H1 (cell line): ENCODE results near the gene ATP5MC3. TPM values are rescaled to one million over a fixed set of nuclear protein-coding genes. Genes with fewer than 3 reads are reported as not detected.

ENCODE experiments used
- CTCF ChIA-PET: fragments of 300-600 bp; sonication (Branson Sonifier 250); formaldehyde crosslinking; loops from one replicate; lab custom pipeline; 2021; ENCODE audit not compliant: partially characterized antibody; lab: Charles Lee
- POLR2A ChIA-PET: fragments of 300-600 bp; sonication (Branson Sonifier 250); formaldehyde crosslinking; loops from one replicate; lab custom pipeline; 2021; ENCODE audit warnings: inconsistent platforms; ENCODE audit not compliant: partially characterized antibody; lab: Charles Lee
- DNase-seq, 2 experiments: peaks; one replicate each; pipeline versions ENCODE4 v3.0.0 to v3.0.0-alpha.2; 2010 to 2022; ENCODE audit warnings: low spot score in 2 of 2, low read depth in 1 of 2, mixed read lengths in 1 of 2
- FAIRE-seq: peaks from 2 replicates; lab custom pipeline; 2011; peaks lifted over from hg19 to GRCh38; lab: Jason Lieb, UNC
- H2AFZ ChIP-seq: 2 replicates; pipeline ENCODE4 v1.8.1; 2012; ENCODE audit warnings: low read length, inconsistent platforms
- H2AK5ac ChIP-seq: 2 replicates; pipeline ENCODE4 v1.6.1; 2013; ENCODE audit warnings: low read depth, low read length
- H2BK120ac ChIP-seq: replicated peaks from 2 replicates; pipeline ENCODE3; 2013; ENCODE audit warnings: low read depth, low read length, inconsistent platforms
- H2BK12ac ChIP-seq: 2 replicates; pipeline ENCODE4 v1.6.1; 2013; ENCODE audit warnings: low read depth, low read length
- H2BK15ac ChIP-seq: 2 replicates; pipeline ENCODE4 v1.6.1; 2013; ENCODE audit warnings: low read length
- H2BK20ac ChIP-seq: 2 replicates; pipeline ENCODE4 v1.6.1; 2013; ENCODE audit warnings: low read length
- H2BK5ac ChIP-seq: 2 replicates; pipeline ENCODE4 v1.6.1; 2013; ENCODE audit warnings: low read depth, low read length
- H3K14ac ChIP-seq: 2 replicates; pipeline ENCODE4 v1.6.1; 2013; ENCODE audit warnings: inconsistent platforms; ENCODE audit not compliant: insufficient read length
- H3K18ac ChIP-seq: 2 replicates; pipeline ENCODE4 v1.6.1; 2013; ENCODE audit warnings: low read length; ENCODE audit errors: extremely low read depth
- H3K23ac ChIP-seq: 2 replicates; pipeline ENCODE4 v1.6.1; 2013; ENCODE audit warnings: inconsistent platforms; ENCODE audit not compliant: insufficient read length
- H3K23me2 ChIP-seq: 2 replicates; pipeline ENCODE4 v1.6.1; 2013; ENCODE audit warnings: low read depth, low read length
- H3K27ac ChIP-seq: 2 replicates; pipeline ENCODE4 v1.6.1; 2011; ENCODE audit warnings: low read depth, low read length, inconsistent platforms
- H3K27me3 ChIP-seq, 4 experiments: replicated peaks in 1 of 4; 1 replicate in 1 of 4; 2 replicates in 3 of 4; pipeline versions ENCODE4 v1.6.1 to v1.8.1; 2011 to 2013; ENCODE audit warnings: low read length in 3 of 4, mild to moderate bottlenecking in 3 of 4, inconsistent platforms in 2 of 4, mixed read lengths in 2 of 4, moderate library complexity in 1 of 4; ENCODE audit not compliant: control insufficient read depth in 3 of 4, insufficient read depth in 3 of 4; ENCODE audit errors: extremely low read depth in 1 of 4
- H3K36me3 ChIP-seq, 4 experiments: 2 replicates each; pipeline versions ENCODE4 v1.6.1 to v1.8.1; 2011 to 2013; ENCODE audit warnings: mild to moderate bottlenecking in 4 of 4, low read length in 3 of 4, moderate library complexity in 2 of 4, control low read depth in 1 of 4, inconsistent platforms in 1 of 4; ENCODE audit not compliant: insufficient read depth in 4 of 4, control insufficient read depth in 2 of 4
- H3K4ac ChIP-seq: replicated peaks from 2 replicates; pipeline ENCODE3; 2013; ENCODE audit warnings: low read length, low read depth, mixed read lengths, inconsistent platforms; ENCODE audit not compliant: insufficient read length
- H3K4me1 ChIP-seq, 4 experiments: replicated peaks in 1 of 4; 1 replicate in 1 of 4; 2 replicates in 3 of 4; pipeline versions ENCODE4 v1.6.1 to v1.8.1; 2011 to 2013; ENCODE audit warnings: low read length in 3 of 4, inconsistent platforms in 2 of 4, mixed read lengths in 1 of 4; ENCODE audit not compliant: insufficient read depth in 4 of 4, control insufficient read depth in 3 of 4
- H3K4me2 ChIP-seq, 2 experiments: 2 replicates each; pipeline versions ENCODE4 v1.6.1 to v1.8.1; 2011 to 2013; ENCODE audit warnings: low read depth in 2 of 2, low read length in 2 of 2, control low read depth in 1 of 2, inconsistent platforms in 1 of 2, mild to moderate bottlenecking in 1 of 2; ENCODE audit not compliant: insufficient read depth in 1 of 2
- H3K4me3 ChIP-seq, 4 experiments: fragments of 200-600, 300-600 bp in 1 of 4; sonication (generic), shearing (Covaris generic), sonication (Bioruptor Twin) in 1 of 4; 2 replicates each; pipeline versions ENCODE4 v1.5.1 to v1.8.1; 2011 to 2016; ENCODE audit warnings: low read length in 4 of 4, low read depth in 3 of 4, control low read depth in 2 of 4, inconsistent platforms in 2 of 4, mild to moderate bottlenecking in 2 of 4, mixed read lengths in 1 of 4, moderate library complexity in 1 of 4; ENCODE audit not compliant: insufficient read depth in 2 of 4; ENCODE audit errors: extremely low read depth in 1 of 4
- H3K56ac ChIP-seq: replicated peaks from 2 replicates; pipeline ENCODE3; 2013; ENCODE audit warnings: low read depth, mild to moderate bottlenecking, mixed read lengths, low read length, inconsistent platforms; ENCODE audit not compliant: insufficient read length
- H3K79me1 ChIP-seq: 2 replicates; pipeline ENCODE4 v1.6.1; 2013; ENCODE audit warnings: low read depth, low read length, control low read depth
- H3K79me2 ChIP-seq, 2 experiments: 2 replicates each; pipeline versions ENCODE4 v1.6.1 to v1.8.1; 2012 to 2013; ENCODE audit warnings: low read length in 2 of 2, mild to moderate bottlenecking in 2 of 2, inconsistent platforms in 1 of 2; ENCODE audit not compliant: insufficient read depth in 2 of 2, control insufficient read depth in 1 of 2
- H3K9ac ChIP-seq, 4 experiments: replicated peaks in 1 of 4; 1 replicate in 1 of 4; 2 replicates in 3 of 4; pipeline versions ENCODE4 v1.6.1 to v1.8.1; 2011 to 2013; ENCODE audit warnings: low read depth in 3 of 4, low read length in 3 of 4, control low read depth in 2 of 4, mild to moderate bottlenecking in 2 of 4, moderate library complexity in 2 of 4, inconsistent platforms in 1 of 4; ENCODE audit errors: extremely low read depth in 1 of 4
- H3K9me3 ChIP-seq, 2 experiments: 2 replicates each; pipeline versions ENCODE4 v1.6.1 to v1.8.1; 2012 to 2013; ENCODE audit warnings: mild to moderate bottlenecking in 2 of 2, moderate library complexity in 2 of 2, control low read depth in 1 of 2, inconsistent platforms in 1 of 2, low read depth in 1 of 2, low read length in 1 of 2, mixed read lengths in 1 of 2; ENCODE audit not compliant: insufficient read depth in 2 of 2
- H4K20me1 ChIP-seq, 2 experiments: replicated peaks in 1 of 2; 2 replicates each; pipeline versions ENCODE3 to v1.8.1; 2011 to 2013; ENCODE audit warnings: inconsistent platforms in 2 of 2, low read length in 2 of 2, mild to moderate bottlenecking in 1 of 2; ENCODE audit not compliant: insufficient read depth in 2 of 2, control insufficient read depth in 1 of 2
- H4K5ac ChIP-seq: 2 replicates; pipeline ENCODE4 v1.6.1; 2013; ENCODE audit warnings: low read length, low read depth, mixed read lengths, inconsistent platforms; ENCODE audit not compliant: insufficient read length
- H4K8ac ChIP-seq: 2 replicates; pipeline ENCODE4 v1.8.0; 2013; ENCODE audit warnings: mild to moderate bottlenecking, moderate library complexity, low read length, inconsistent platforms; ENCODE audit not compliant: insufficient read depth; ENCODE audit errors: extremely low read depth
- H4K91ac ChIP-seq: replicated peaks from 2 replicates; pipeline ENCODE3; 2013; ENCODE audit warnings: low read length, mixed read lengths, inconsistent platforms; ENCODE audit not compliant: insufficient read length
- ASH2L ChIP-seq: fragments of 200-600, 300-600 bp; sonication (generic); IDR thresholded peaks from one replicate; pipeline ENCODE4 v1.7.1; 2017; ENCODE audit warnings: low read length
- CHD2 ChIP-seq: IDR thresholded peaks from 2 replicates; pipeline ENCODE4 v1.6.1; 2012; ENCODE audit warnings: low read length, improper control_type of control experiment
- EGR1 ChIP-seq: IDR thresholded peaks from 2 replicates; pipeline ENCODE4 v1.6.1; 2011; ENCODE audit warnings: low read depth, low read length, borderline replicate concordance
- JUN ChIP-seq: IDR thresholded peaks from 2 replicates; pipeline ENCODE4 v1.6.1; 2011; ENCODE audit warnings: low read depth, mild to moderate bottlenecking, improper control_type of control experiment, low read length
- KDM5A ChIP-seq: fragments of 200-600 bp; IDR thresholded peaks from 2 replicates; pipeline ENCODE4 v1.7.1; 2012; ENCODE audit warnings: mild to moderate bottlenecking, low read length, inconsistent platforms, mixed read lengths
- PHF8 ChIP-seq: fragments of 200-600 bp; sonication (generic); conservative IDR thresholded peaks from 2 replicates; pipeline ENCODE4 v1.7.1; 2012; ENCODE audit warnings: low read depth, mild to moderate bottlenecking, inconsistent platforms, low read length, moderate library complexity
- RAD21 ChIP-seq, 2 experiments: IDR thresholded peaks in 1 of 2; conservative IDR thresholded peaks in 1 of 2; 2 replicates each; pipeline ENCODE4 v1.6.1; 2011; ENCODE audit warnings: low read depth in 2 of 2, low read length in 2 of 2, improper control_type of control experiment in 1 of 2, inconsistent platforms in 1 of 2, mild to moderate bottlenecking in 1 of 2, moderate library complexity in 1 of 2
- RFX5 ChIP-seq: IDR thresholded peaks from 2 replicates; pipeline ENCODE4 v1.6.1; 2011; ENCODE audit warnings: low read depth, low read length, improper control_type of control experiment, borderline replicate concordance
- SIN3A ChIP-seq, 2 experiments: IDR thresholded peaks in 1 of 2; conservative IDR thresholded peaks in 1 of 2; 2 replicates each; pipeline ENCODE4 v1.6.1; 2011 to 2012; ENCODE audit warnings: low read length in 2 of 2, improper control_type of control experiment in 1 of 2, low read depth in 1 of 2, mild to moderate bottlenecking in 1 of 2
- SP1 ChIP-seq: IDR thresholded peaks from 2 replicates; pipeline ENCODE4 v1.6.1; 2011; ENCODE audit warnings: low read depth, low read length
- TAF7 ChIP-seq: optimal IDR thresholded peaks from 2 replicates; pipeline ENCODE3; 2011; ENCODE audit warnings: low read depth, mild to moderate bottlenecking, inconsistent platforms, low read length, moderate library complexity, borderline replicate concordance
- WGBS, 2 experiments: shearing (Covaris generic) in 1 of 2; methylation state at CpG; one replicate each; pipeline versions ENCODE4 v1.1.6 to v1.1.7; 2013 to 2015; ENCODE audit warnings: low lambda C conversion rate in 2 of 2, mixed read lengths in 2 of 2, inconsistent platforms in 1 of 2, low coverage in 1 of 2, missing lambda C conversion rate in 1 of 2; ENCODE audit not compliant: insufficient replicate concordance in 2 of 2, insufficient coverage in 1 of 2, insufficient read length in 1 of 2; ENCODE audit errors: extremely low coverage in 1 of 2, missing lambda C conversion rate in 1 of 2; 5-methylcytosine and 5-hydroxymethylcytosine counted together
- polyA plus RNA-seq, 7 experiments: library from polyadenylated mRNA; depleted of rRNA in 3 of 7; stranded (reverse) in 5 of 7; unstranded in 2 of 7; fragments of >200 nt in 5 of 7; fragments of 200-250 nt in 2 of 7; gene quantifications; 1 replicate in 5 of 7; 2 replicates in 1 of 7; 4 replicates in 1 of 7; pipeline versions ENCODE4 v1.2.1 to v1.2.3, GENCODE V29; 2011 to 2013; ENCODE audit warnings: missing spikeins in 2 of 7, mixed read lengths in 2 of 7
- total RNA-seq: library from RNA; stranded (reverse); fragmentation: NEBNext Ultra II Directional; extraction: Animal tissue kit (Norgen Biotek cat#: 25700); gene quantifications from 2 replicates; pipeline ENCODE4 v1.2.1, GENCODE V29; 2021
- TF ChIP-seq, protein P1 (sequence below): IDR thresholded peaks from 2 replicates; pipeline ENCODE4 v1.6.1; 2011; ENCODE audit warnings: low read length, improper control_type of control experiment

The ATP5MC3 gene
- total and polyA plus RNA-seq, 2 of the 8 experiments (the other 6 are each of a cell fraction or from before 2014, with no cell fraction given), result 320 to 856 TPM

DNA sequence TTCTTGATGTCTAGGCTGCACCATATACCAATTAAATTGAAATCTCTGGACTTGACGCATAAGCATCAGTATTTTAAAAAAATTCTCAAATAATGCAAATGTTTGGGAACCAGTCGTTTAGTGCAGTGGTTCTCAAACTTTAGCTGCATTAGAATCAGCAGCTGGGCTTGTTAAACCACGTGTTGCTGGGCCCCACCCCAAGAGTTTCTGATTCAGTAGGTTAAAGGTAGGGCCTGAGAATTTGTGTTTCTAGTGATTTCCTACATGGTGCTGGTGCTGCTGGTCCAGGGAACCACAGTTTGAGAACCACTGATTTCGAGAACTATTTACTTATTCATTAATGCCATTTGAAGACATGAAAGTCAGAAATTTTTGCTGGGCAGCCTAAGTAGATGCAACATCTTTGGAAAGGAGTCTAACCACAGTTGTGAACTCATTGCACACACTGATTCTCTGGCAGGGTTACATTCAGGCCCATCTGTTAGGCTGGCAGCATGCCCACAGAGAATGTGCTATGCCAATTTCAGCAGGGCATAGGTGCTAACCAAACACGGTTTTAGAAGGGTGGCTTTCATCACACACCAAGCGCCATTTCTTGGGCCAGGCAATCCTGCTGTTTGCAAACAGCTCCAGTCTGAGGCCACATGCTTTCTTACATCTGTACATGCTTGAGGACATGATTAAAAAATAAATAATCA, 26.4 kb upstream of the ATP5MC3 start:
- Histone ChIP-seq H2AK5ac (no peak overlapping the region), H2BK12ac (no peak overlapping the region), H3K56ac (no peak overlapping the region), H3K36me3 (no peaks in the 10 kb centered on the region), H4K5ac (no peak overlapping the region), H3K4me2 (no peak overlapping the region), H2BK120ac (no peak overlapping the region), H3K79me1 (no peaks in the 10 kb centered on the region), H3K14ac (no peak overlapping the region), H3K27me3 (no peaks in the 10 kb centered on the region; a peak in 1 of 7 replicates), H4K20me1 (no peaks in the 10 kb centered on the region), H3K9ac (no peak overlapping the region), H3K4ac (no peak overlapping the region), H3K23ac (no peak overlapping the region), H3K4me1 (no peaks in the 10 kb centered on the region), H3K23me2 (no peaks in the 10 kb centered on the region; the same call in 1 of the 2 replicates), H2BK15ac (no peak overlapping the region), H3K18ac (no peak overlapping the region), H3K9me3 (no peaks in the 10 kb centered on the region), H3K79me2 (no peaks in the 10 kb centered on the region), H4K8ac (no peak overlapping the region), H2AFZ (no peak overlapping the region), H2BK20ac (no peak overlapping the region), H4K91ac (no peak overlapping the region), H3K27ac (no peak overlapping the region), H2BK5ac (no peak overlapping the region), H3K4me3 (no peak overlapping the region)
- ChIA-PET POLR2A (no interaction called here), CTCF (interaction anchor here (0.6 to 1.2 kb wide), 2 partner anchors 10 to 44 kb away, joined by 3 to 5 read pairs; no protein-coding TSS in a partner anchor)
- WGBS, 2 experiments, result 86% methylated on average over 6 of the region's 6 CpGs; no CpG with 5 or more reads in 1 of the 2 experiments
- FAIRE-seq (no peak), DNase-seq (no peak)
- no peak for TF ChIP-seq CHD2
- TF ChIP-seq KDM5A, result no peak
- TF ChIP-seq JUN, result no peak
- TF ChIP-seq RFX5, result no peak
- TF ChIP-seq EGR1, result no peak
- no peak for TF ChIP-seq SIN3A (conservative IDR thresholded peaks at IDR 0.05 in 1 of 2, IDR thresholded peaks at IDR 0.05 in 1 of 2; ENCODE audit: low read depth in 1 of 2, low read length in 2 of 2)
- TF ChIP-seq SP1, result no peak
- TF ChIP-seq RAD21 (IDR thresholded peaks at IDR 0.05 in 1 of 2, conservative IDR thresholded peaks at IDR 0.05 in 1 of 2; ENCODE audit: low read depth in 2 of 2, low read length in 2 of 2), result no peak
- no peak for TF ChIP-seq PHF8
- no peak for TF ChIP-seq TAF7
- no peak for TF ChIP-seq ASH2L
- TF ChIP-seq, protein P1, sequence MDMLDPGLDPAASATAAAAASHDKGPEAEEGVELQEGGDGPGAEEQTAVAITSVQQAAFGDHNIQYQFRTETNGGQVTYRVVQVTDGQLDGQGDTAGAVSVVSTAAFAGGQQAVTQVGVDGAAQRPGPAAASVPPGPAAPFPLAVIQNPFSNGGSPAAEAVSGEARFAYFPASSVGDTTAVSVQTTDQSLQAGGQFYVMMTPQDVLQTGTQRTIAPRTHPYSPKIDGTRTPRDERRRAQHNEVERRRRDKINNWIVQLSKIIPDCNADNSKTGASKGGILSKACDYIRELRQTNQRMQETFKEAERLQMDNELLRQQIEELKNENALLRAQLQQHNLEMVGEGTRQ, result no peak
